Measurements from ENCODE around the gene MSI2.

DNA sequence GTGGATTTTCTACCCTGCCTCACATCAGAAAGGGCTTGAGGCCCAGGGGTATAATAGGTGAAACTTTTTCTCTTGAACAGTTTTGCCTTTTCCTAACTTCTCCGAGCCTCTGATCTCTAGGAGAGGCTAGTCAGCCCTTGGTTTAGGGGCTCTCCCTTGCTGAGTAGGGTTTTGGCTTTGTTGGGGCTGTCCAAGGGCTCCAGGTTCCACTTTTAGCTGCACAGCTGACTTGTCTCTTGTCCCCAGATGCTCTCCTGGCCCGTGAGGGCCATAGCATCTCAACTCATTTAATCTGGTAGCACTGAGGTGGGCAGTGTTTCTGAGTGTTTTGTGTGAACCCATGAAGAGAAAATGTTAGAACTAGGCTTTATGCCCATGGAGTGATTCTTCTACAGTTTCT lies 103.9 kb downstream of the MSI2 start:
- no peak for TF ChIP-seq SUZ12 (IDR thresholded peaks at IDR 0.05; ENCODE audit: extremely low read depth, insufficient read depth, insufficient read length)
- TF ChIP-seq ZNF274 (IDR thresholded peaks at IDR 0.05; ENCODE audit: low read depth, low read length), result no peak
